Endometrial microvascular endothelial cells (primary cell): ENCODE results near the gene NRROS. TPM values are rescaled to one million over a fixed set of nuclear protein-coding genes. Genes with fewer than 3 reads are reported as not detected.
"Not testable (repeated sequence)": the region's sequence is repeated elsewhere in the genome, so short reads cannot be mapped to it uniquely, and the experiment has no call there.

ENCODE experiments used
- in situ Hi-C: cut with HindIII; loops from 2 replicates; pipeline ENCODE4 v1.10.0; 2017; ENCODE audit warnings: low sequenced_read_pairs, low pct_unique_long_range_greater_than_20kb; ENCODE audit errors: inconsistent ontology term
- total RNA-seq: library from RNA; depleted of rRNA; stranded (reverse); fragments of >200 nt; gene quantifications from one replicate; pipeline ENCODE4 v1.2.3, GENCODE V29; 2015; ENCODE audit errors: inconsistent ontology term

NRROS gene
- total RNA-seq, 1 donor from 2014 or later = 5.7 TPM

DNA sequence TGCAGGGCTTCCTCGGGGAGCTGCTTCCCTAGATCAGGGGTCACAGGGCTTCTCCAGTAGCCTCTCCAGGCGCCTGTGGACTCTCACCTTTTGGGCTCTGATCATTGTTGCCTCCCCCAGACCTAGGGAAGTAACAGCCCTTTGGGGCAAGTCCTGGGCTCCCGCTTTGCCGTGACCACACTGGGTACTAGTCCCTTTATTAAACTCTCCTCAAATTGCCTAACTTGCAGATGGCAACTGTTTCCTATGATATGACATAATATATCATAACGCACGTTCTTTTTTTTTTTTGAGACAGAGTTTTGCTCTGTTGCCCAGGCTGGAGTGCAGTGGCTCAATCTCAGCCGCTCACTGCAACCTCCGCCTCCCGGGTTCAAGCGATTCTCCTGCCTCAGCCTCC lies 17.9 kb upstream of the NRROS start:
- in situ Hi-C loops = no loop called here

DNA sequence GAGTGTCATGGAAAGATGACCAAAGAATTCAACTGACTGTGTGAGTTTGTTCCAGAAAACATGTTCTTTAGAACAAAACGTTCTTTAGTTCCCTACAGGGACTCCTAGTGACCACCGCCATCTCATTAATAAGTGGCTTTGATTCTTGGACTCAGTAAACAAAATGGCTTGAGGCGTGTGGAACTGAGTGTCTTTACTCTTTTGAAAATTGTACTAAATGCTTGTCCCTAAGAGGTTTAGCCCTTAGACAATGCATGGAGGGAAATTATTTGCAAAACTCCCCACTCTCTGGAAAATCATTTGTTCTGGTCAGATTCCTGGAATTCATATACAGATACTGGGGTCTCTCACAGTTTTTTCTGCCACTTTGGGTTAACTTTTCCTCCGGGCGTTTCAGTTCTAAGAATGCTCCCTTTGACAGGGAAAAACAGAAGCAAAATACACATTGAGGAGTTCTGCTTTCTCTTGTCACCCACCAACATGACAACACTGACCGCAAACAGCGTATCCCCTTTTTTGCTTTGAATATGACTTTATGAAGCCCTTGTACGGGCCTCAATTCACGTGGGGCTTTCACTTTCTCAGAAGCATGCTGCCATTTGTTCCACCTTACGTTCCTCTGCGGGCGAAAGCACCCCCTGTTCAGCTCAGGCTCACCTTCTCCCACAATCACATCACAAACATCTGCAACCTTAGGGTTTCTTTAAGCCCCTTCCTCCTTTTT lies 15.3 kb upstream of the NRROS start:
- in situ Hi-C loops = no loop called here

- in situ Hi-C loops = no loop called here
These were observed 14.6 kb upstream of the NRROS start for GRCh38 chr3:196624907-196625306.

GRCh38 chr3:196625331-196625730 lies 14.2 kb upstream of the NRROS start:
- in situ Hi-C loops = no loop called here

DNA sequence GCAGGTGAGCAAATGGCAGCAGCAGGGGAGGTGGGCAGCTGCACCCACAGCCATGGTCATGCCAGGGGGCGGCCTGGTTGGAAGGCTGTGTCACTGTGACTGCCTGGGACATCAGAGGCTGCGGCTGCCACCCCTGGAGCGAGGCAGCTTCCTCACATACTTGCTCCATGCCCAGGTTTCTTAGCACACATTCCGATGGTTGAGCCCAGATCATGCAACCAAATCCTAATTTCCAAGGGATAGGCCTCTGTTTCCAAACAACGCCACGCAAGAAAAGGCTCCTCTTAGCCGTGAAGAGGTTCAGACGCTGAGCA lies 11.6 kb upstream of the NRROS start:
- in situ Hi-C loops = no loop called here

DNA sequence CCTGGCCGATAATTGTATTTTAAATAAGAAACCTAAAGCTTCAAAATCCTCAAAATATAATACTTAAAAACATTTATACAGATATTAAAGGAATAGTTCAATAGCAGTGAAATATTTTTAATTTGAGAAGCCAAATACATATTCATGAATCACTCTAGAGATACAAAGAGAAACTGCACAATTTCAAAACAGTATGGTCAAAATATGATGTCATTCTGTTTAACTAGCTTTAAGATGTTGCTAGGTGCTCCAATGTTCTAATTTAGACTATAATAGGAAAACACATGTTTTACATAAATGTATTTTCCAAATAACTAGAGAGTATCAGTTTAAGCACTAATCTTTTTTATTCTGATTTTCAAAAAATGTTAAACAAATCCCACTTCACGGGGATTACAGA lies 10.3 kb upstream of the NRROS start:
- in situ Hi-C loops = no loop called here

DNA sequence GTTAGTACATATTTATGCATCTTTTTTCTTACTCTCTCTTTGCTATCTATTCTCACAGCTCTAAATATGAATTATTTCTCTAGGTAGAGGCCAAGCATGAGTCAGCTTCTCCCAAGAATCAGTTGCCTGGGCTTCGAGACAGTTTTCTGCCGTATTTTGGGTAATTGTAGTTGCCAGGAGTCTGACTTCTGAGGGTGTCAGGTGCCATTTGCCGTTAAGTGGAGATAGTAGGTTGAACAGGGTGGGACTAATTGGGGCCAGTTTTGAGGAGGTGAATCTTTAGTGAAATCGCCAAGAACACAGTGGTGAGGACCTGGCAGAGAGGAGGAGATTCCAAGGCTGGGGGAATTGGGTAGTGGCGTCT lies 7.8 kb upstream of the NRROS start:
- in situ Hi-C loops = no loop called here

GRCh38 chr3:196632046-196632751 lies 7.3 kb upstream of the NRROS start:
- in situ Hi-C loops = no loop called here

DNA sequence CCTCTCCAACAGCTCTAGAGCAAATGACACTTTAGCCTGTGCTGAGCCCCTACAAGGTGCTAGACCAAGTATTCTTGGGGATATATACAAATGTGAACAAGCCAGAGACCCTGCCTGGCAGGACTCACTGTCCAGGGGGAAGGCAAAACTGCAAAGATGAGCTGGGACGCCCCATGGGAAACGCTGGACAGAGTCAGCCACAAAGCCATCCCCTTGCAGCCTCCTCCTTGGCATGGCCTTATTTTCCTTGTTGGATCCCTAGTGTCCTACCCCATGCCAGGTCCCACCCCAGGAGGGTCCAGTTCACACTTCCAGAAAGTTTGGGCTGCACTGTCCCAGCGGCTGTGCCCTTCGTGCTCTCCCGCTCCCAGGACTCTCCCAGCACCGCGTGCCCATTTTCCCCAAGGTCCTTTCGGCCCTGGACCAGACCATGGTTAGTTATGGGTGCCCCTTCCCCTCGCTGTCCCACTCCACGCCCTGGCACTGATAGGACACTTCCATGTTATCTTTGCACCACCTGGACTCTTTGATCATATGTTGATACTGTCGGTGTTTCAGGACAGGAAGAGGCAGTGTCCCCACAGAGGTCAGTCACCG lies 5.8 kb upstream of the NRROS start:
- in situ Hi-C loops = no loop called here

- in situ Hi-C loops = no loop called here
These were observed 5.3 kb upstream of the NRROS start for GRCh38 chr3:196634224-196634623.

GRCh38 chr3:196634829-196635228 lies 4.7 kb upstream of the NRROS start:
- in situ Hi-C loops = no loop called here

- in situ Hi-C loops = no loop called here
These were observed 2.8 kb upstream of the NRROS start for GRCh38 chr3:196636369-196637349.

DNA sequence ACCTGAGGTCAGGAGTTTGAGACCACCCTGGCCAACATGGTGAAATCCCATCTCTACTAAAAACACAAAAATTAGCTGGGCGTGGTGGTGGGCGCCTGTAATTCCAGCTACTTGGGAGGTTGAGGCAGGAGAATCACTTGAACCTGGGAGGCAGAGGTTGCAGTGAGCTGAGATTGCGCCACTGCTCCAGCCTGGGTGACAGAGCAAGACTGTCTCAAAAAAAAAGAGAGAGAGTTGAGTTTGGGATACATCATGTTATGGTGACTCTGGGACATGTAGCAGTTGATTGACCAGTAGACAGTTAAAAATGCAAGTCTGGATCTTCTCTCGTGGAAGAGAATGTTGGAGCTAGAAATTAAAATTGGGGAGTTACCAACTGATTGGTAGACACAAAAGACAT lies 1.6 kb upstream of the NRROS start:
- in situ Hi-C loops = not testable (repeated sequence)

DNA sequence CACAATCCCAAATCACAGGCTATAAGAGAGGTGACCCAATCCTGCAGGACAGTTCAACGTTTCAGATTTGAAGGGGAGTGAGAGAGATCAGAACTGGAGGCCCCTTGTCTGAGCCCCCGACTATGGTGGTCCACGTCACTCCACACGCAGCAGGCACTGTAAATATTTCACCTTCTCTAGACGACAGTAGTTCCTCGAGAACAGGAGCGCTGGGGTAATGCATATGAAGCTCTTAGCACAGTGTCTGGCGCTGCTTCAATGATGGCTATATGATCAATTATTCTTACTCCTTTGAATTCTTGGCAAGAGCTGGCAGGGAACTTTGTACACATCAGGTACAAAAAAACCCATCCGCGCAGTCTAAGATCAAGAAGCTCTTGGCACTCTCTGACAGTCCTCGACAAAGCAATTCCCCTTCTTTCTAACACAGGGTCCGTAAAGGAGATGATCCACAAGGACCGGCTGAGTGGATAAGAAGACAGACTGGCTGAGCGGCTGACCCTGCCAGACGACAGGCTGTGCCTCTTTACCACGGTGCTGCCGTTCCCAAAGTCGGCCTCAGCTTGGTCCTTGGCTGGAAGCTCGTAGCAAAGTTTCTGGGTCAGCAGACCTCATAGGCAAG lies 522 bp upstream of the NRROS start:
- in situ Hi-C loops = no loop called here

- in situ Hi-C loops = no loop called here
These were observed 964 bp downstream of the NRROS start for GRCh38 chr3:196640297-196641018.

GRCh38 chr3:196641333-196642054 lies 2.0 kb downstream of the NRROS start:
- in situ Hi-C loops = no loop called here

- in situ Hi-C loops = no loop called here
These were observed 2.9 kb downstream of the NRROS start for GRCh38 chr3:196642434-196642833.
